ENCODE results near the gene RIN1.

The RIN1 gene

DNA sequence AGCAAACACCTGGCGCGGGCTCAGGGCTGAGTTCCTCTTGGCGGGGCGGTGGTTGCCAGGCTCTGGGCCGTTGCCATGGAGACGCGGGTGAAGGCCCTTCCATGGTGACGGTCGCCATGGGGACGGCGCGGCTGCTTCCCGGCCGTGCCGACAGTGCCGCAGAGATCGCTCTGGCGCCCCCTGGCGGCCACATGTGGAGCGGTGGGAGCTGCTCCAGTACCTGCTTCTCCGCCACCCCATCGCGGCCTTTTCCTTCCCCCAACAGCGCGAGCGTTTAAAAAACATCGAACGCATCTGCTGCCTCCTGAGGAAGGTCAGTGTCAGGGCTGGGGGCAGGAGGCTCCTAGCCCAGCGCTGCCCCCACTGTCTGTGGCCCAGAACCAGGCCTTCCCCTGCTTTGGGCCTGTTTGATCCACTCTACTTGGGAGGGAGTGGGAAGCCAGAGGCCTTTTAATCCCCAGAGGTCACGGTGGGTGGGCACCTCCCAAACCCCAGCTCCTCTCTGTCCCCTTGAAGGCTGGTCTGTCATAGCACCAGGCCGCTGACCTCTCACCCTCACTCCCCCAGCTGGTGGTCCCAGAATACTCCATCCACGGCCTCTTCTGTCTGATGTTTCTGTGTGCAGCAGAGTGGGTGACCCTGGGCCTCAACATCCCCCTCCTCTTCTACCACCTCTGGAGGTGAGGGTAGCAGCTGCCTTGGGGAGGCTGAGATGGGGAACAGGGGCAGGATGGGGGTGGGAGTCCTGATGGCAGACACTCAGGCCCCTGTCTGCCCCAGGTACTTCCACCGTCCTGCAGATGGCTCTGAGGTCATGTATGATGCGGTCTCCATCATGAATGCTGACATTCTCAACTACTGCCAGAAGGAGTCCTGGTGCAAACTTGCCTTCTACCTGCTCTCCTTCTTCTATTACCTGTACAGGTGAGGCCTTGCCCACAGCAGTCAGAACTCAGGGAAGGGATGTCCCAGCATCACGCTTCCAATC, 53.5 kb downstream of the RIN1 start:
- Histone ChIP-seq H3K27ac (no peak overlapping the region), H3K4me3 (no peak overlapping the region)

More for the DNA sequence above, 53.5 kb downstream of the RIN1 start:
- TF ChIP-seq, protein P1, sequence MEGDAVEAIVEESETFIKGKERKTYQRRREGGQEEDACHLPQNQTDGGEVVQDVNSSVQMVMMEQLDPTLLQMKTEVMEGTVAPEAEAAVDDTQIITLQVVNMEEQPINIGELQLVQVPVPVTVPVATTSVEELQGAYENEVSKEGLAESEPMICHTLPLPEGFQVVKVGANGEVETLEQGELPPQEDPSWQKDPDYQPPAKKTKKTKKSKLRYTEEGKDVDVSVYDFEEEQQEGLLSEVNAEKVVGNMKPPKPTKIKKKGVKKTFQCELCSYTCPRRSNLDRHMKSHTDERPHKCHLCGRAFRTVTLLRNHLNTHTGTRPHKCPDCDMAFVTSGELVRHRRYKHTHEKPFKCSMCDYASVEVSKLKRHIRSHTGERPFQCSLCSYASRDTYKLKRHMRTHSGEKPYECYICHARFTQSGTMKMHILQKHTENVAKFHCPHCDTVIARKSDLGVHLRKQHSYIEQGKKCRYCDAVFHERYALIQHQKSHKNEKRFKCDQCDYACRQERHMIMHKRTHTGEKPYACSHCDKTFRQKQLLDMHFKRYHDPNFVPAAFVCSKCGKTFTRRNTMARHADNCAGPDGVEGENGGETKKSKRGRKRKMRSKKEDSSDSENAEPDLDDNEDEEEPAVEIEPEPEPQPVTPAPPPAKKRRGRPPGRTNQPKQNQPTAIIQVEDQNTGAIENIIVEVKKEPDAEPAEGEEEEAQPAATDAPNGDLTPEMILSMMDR (IDR thresholded peaks at IDR 0.05): peak; percentile 93
- peak; percentile 97 for DNase-seq (ENCODE audit: low spot score)
